GM21390 (cell line): Measurements from ENCODE around the gene C1orf35.

Source experiments
- ATAC-seq: cut with Tn5 transposase; IDR thresholded peaks from one replicate; pipeline ENCODE4 v1.9.1; 2021; ENCODE audit not compliant: unreplicated experiment

C1orf35 gene

DNA sequence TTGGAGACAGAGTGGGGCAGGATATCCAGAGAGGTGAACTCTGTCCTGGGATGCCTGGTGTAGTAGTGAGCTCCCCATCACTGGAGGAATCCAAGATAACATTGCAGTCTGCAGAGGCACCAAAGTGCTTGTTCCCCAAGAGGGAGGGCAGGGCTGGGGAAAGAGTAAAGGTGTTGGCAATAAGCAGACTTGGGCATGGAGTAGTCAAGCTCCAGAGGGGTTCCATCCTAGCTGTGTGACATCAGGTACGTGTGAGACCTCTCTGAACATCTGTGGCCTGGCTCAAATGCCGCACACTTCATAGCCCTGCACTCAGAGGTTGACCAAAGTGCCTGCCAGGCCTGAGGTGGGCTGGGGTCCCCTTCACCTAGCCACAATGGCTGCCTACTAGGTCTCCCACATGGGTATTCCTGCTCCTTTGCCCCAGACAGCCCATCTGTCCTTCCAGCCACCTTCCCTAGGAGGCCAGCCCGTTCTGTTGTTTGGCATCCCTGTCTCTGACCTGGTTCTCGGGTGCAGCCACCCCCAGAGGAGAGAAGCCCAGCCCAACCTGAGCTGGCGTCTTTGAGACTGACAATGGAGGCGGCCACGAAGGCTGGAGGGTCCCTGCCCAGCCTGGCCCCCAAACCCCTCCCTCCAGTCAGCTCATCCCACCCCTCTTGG lies 23.4 kb downstream of the C1orf35 start:
- ATAC-seq: no peak

DNA sequence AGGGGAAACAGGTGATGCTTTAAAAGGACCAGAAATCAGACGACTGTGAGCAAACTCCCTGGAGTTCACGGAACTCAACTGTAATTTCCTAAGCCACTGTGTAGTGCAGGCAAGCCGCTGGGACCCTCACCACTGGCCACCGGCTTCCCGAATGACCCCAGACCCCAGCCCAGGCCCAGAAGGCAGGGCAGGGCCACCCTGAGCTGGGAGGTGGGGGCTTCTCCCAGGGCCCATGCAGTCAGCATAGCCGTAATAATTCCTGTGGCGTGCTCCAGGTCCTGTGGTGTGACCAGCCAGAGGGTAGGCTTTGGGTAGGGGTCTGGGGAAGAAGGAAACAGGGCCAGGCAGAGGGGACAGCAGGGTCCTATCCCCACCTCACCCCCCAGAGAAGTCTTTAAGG lies 24.1 kb downstream of the C1orf35 start:
- ATAC-seq: no peak

GRCh38 chr1:228077565-228078330 lies 25.4 kb downstream of the C1orf35 start:
- ATAC-seq: no peak

DNA sequence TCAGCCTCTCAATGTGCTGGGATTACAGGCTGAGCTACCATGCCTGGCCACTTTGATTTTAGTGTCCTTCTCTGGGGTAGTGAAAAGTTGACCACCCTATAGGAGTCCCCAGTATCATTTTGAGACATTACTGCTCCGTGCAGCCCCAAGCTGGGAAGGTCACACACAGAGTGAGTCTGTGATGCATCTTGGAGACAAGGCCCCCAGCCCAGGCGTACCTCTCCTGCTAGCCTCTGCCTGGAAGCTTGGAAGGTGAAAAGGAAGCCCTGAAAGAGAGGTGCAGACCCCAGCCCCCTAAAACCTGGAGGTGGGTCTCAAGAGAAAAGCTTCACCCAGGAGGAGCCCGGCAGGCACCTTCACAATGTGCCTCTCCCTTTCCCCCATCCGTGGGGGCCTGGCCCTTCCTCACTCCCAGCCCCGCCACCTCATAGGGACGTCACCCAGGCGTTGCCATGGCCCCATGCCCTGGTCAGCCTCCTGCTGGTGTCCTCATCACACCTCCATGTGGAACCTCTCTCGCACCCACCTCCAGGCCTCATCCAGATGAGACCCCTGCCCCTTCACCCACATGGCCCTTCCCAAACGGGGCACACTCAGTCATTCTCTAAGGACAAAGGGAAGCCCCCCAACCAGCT lies 26.2 kb downstream of the C1orf35 start:
- ATAC-seq: no peak

DNA sequence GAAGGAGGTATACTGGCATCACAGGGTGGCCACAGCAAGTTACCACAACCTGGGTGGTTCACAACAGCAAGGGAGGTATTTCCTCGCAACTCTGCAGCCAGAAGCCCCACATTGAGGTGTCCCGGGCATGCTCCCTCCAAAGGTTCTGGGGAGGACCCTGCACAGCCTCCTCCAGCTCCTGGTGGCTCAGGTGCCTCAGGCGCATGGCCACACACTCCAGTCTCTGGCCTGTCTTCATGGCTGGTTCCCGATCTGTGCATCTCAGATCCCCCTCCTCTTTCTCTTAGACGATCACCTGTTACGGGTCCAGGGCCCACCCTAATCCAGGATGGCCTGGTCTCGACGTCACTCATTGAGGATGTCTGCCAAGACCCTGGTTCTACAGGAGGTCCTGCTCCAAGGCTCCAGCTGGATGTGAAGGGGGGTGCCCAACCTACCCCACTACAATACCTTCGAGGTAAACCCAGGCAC lies 27.3 kb downstream of the C1orf35 start:
- ATAC-seq: no peak

- ATAC-seq: no peak
Measured at GRCh38 chr1:228074954-228075730, 28.0 kb downstream of the C1orf35 start.

GRCh38 chr1:228073857-228074545 lies 29.1 kb downstream of the C1orf35 start:
- no peak for ATAC-seq

- no peak for ATAC-seq
Measured at GRCh38 chr1:228073061-228073856, 29.9 kb downstream of the C1orf35 start.

DNA sequence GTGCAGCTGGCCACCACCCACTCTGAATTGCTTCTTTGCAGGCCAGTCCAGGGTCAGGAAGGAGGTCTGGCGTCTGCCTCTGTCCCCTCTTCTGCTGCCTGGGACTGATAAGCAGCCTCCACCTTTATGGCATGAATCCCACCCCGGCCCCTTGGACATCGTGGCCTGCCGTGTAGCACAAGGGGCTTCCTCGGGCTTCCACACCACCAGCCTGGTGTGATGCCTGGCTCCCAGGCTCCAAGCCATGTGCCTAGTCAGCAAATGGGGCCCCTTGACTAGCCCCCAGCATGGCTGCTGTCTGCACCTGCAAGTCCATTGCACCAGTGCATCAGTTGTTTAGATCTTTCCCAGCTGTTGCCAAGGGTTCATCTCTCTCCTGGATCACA lies 30.5 kb downstream of the C1orf35 start:
- no peak for ATAC-seq

DNA sequence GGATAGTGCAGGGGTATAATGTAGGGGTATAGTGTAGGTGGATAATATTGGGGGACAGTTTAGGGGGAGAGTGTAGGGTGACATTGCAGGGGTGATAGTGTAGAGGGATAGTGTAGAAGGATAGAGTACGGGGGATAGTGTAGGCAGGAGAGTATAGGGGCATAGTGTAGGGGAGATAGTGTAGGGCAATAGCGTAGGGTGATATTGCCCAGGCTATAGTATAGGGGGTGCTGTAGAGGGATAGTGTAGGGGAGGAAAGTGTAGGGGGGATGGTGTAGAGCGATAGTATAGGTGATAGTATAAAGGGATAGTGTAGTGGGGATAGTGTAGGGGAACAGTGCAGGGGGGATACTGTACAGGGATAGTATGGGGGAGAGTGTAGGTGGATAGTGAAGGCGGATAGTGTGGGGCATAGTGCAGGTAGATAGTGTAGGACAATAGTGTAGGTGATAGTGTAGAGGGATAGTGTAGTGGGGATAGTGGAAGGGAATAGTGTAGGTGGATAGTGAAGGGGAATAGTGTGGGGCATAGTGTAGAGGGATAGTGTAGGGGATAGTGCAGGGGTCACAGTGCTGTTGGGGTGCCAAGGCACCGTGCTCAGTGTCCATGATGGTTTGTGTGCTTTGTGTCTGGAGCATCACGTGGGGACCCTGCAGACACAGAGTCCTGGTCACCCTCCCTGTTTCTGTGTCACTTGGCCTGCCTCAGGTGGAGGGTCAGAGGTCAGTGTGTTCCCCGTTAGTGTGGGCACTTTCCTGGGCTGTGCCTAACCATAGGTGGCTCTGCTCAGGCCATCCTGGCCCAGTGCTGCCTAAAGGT lies 31.1 kb downstream of the C1orf35 start:
- no peak for ATAC-seq

DNA sequence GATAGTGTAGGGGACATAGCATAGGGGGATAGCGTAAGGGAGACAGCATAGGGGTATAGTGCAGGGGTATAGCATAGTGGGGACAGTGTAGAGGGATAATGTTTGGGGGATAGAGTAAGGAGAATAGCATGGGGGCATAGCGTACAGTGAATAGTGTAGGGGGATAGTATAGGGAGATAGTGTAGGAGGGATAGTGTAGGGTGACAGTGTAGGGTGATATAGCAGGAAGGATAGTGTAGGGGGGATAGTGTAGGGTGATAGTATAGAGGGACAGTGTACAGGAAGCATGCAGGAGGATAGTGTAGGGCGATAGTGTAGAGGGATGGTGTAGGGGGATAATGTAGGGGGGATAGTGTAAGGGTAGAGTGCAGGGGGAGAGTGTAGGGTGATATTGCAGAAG lies 32.3 kb downstream of the C1orf35 start:
- no peak for ATAC-seq

DNA sequence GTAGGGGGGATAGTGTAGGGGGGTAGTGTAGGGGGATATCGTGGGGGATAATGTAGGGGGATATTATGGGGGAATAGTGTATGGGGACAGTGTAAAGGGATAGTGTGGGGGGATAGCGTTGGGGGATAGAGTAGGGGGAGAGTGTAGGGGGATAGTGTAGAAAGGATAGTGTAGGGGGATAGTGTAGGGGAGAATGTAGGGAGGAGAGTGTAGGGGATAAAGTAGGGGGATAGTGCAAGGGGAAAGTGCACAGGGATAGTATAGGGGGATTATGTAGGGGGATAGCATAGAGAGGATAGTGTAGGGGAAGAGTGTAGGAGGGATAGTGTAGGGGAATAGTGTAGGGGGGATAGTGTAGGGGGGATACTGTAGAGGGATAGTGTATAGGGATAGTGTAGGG lies 33.0 kb downstream of the C1orf35 start:
- ATAC-seq: no peak

- ATAC-seq: no peak
Measured at GRCh38 chr1:228068359-228068758, 34.8 kb downstream of the C1orf35 start.

DNA sequence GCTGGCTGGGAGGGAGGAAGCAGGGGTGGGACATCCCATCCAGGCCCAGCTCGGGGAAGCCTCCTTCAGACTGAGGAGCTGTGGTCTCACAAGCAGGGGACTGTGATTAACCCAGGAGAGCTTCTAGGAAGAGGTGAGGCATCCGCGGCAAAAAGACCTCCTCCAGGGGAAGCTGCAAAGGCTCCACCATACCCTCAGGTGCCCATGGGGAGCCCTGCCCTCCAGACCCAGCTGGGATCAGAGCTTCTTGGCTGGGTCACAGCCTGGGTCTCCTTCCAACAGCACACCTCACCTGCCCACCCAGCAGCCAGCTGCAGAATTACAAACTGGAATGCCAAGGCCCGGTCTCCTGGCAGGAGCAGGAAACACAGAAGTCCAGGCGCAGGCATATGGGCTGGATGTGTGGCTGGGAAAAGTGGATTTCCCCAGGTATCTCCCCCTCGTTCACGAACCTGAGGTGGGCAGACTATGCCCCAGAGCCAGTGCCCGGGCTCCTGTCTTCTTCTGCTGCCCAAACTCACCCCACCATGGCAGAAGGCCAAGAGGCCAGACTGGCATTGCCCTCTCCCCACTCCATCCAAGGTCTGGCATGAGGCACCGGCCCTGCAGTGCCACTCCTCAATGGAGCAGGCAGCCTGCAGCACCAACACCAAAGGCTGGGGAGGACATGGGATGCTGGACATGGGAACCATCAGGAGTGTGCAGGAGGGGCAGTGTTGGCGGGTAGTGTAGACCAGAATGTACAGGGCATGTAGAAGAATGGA lies 36.1 kb downstream of the C1orf35 start:
- ATAC-seq: no peak

DNA sequence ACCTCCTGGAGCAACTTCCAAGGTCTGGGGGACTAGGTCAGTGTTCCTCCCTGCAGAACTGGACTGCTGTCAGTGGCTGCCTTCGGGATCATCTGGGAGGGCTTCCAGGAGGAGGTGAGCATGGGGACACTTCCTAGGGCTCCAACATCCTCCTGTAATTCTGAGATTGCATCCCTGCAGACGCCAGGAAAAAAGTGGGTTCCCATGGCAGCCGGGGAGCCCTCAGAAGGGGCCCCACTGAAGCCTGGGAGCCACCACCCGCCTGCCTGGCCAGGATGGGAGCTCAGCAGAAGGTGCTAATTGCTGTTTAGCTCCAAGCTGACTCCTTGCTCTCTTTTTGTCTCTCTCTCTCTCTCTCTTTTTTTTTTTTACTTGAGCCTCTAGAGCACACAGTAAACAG lies 36.7 kb downstream of the C1orf35 start:
- no peak for ATAC-seq

DNA sequence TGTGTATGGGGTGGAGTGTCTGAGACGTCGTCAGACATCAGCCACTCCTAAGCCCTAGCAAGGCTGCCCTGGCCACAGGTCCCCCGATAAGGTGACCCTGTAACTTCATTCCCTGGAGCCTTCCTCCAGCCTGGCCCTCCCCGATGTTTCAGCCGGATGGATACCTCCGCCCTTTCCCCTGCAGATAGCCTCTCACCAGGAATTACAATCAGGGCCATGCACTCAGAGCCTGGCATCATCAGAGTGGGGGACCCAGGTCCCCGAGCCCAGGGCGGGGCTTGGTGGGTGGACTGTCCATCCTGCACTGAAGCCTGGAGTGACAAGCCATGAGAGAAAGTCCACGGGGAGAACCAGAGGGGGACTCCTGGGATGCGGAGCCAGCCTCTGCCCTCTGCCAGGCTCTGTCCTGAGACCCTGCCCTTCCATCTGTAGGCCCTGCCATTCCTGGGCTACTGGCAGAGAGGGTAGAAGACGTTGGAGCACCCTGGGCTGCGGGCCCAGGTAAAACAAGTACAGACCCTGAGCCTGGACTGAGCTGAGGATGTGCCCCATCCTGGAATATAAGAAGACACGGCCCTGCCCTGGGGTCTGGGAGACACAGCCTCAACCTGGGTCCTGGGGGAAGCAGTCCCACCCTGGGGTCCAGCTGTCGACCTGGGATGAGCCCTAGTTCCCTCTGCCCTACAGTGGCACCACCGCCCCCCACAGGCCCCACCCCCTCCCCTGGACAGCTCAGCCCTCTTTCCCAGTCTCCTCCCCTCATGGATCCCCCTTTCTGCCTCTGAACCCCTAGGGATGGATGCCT lies 37.4 kb downstream of the C1orf35 start:
- no peak for ATAC-seq

DNA sequence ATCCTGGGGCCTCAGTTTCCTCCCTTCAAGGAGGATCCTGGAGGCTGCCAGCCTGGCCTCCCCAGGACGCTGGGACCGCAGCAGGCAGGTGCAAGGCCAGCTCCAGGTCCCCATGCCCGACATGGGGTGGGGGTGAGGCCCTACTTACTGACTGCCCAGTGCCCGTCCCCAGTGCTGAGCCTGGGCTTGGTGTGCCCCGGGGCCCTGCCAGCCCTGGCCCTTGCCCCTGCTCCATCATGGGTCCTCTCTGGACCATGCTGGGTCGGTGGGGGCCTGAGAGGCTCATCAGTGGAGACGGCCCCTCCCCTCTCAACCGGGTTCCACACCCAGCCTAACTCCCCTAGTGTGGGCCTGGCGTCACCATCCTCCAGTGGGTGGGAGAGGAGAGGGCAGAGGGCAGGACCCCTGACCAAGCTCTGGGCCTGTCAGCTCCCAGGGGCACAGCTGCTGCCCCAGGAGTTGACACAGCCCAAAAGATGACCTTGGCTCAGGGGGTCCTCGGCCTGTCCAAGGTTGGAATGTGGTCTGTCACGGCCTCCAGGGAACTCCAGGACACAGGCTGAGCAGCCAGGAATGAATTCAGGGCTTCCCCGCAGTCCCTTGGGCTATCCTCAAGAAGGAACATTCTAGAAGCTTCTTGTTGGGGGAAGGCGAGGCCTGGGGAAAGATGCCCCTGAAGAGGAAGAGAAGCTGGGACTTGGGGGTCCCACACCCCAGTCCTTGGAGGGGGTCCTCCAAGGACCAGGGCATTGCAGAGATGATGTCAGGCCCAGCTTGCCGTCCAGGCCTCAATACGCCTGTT lies 38.2 kb downstream of the C1orf35 start:
- ATAC-seq: no peak
